ENCODE measurements around the gene CBFB. TPM values are rescaled to one million over a fixed set of nuclear protein-coding genes. Genes with fewer than 3 reads are reported as not detected.
A peak's percentile ranks its signal among the peaks of the same experiment; 100 is the strongest.

CBFB gene
- total and polyA plus RNA-seq, 2 of the 13 experiments (the other 11 are each of a cell fraction or from before 2014, with no cell fraction given), result 22.1 to 70.8 TPM

GRCh38 chr16:66996324-66996982, 32.5 kb upstream of the CBFB start (continued):
- TF ChIP-seq ZBED4 (CRISPR knock-in tag; IDR thresholded peaks at IDR 0.05; ENCODE audit: borderline replicate concordance) (peak; percentile 88; the same call in 1 of the 2 replicates), CBX1 (IDR thresholded peaks at IDR 0.05; ENCODE audit: low read depth) (no peak), NFATC3 (CRISPR knock-in tag; IDR thresholded peaks at IDR 0.05) (no peak), HDAC6 (IDR thresholded peaks at IDR 0.05; ENCODE audit: low read depth, low read length) (no peak), RFX3 (CRISPR knock-in tag; IDR thresholded peaks at IDR 0.05) (no peak), RORA (CRISPR knock-in tag; IDR thresholded peaks at IDR 0.05) (no peak), ZHX1 (CRISPR knock-in tag; IDR thresholded peaks at IDR 0.05; ENCODE audit: low read depth) (no peak), SOX5 (CRISPR knock-in tag; IDR thresholded peaks at IDR 0.05; ENCODE audit: borderline replicate concordance) (peak; percentile 98), ZNF414 (CRISPR knock-in tag; IDR thresholded peaks at IDR 0.05) (no peak; the same call in 1 of the 2 replicates), ZNF180 (CRISPR knock-in tag; IDR thresholded peaks at IDR 0.05; ENCODE audit: borderline replicate concordance, low read depth) (no peak), NCOA1 (CRISPR knock-in tag; IDR thresholded peaks at IDR 0.05) (no peak), NCOR1 (IDR thresholded peaks at IDR 0.05; ENCODE audit: borderline replicate concordance, low read length) (peak; percentile 76; the same call in 1 of the 2 replicates), THRA (CRISPR knock-in tag; IDR thresholded peaks at IDR 0.05; ENCODE audit: borderline replicate concordance) (peak; percentile 49; the same call in 1 of the 2 replicates), ZMYM4 (CRISPR knock-in tag; IDR thresholded peaks at IDR 0.05) (0 out of 2 replicates have a peak, but pooled peaks have one; percentile 15)
- TF ChIP-seq, protein P1, sequence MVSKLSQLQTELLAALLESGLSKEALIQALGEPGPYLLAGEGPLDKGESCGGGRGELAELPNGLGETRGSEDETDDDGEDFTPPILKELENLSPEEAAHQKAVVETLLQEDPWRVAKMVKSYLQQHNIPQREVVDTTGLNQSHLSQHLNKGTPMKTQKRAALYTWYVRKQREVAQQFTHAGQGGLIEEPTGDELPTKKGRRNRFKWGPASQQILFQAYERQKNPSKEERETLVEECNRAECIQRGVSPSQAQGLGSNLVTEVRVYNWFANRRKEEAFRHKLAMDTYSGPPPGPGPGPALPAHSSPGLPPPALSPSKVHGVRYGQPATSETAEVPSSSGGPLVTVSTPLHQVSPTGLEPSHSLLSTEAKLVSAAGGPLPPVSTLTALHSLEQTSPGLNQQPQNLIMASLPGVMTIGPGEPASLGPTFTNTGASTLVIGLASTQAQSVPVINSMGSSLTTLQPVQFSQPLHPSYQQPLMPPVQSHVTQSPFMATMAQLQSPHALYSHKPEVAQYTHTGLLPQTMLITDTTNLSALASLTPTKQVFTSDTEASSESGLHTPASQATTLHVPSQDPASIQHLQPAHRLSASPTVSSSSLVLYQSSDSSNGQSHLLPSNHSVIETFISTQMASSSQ (IDR thresholded peaks at IDR 0.05; ENCODE audit: low read depth), result peak; percentile 96
- TF ChIP-seq, protein P1 (CRISPR knock-in tag; IDR thresholded peaks at IDR 0.05; ENCODE audit: borderline replicate concordance), result peak; percentile 96
